IMR-90 (cell line): ENCODE measurements around the gene CATSPER3. TPM values are rescaled to one million over a fixed set of nuclear protein-coding genes. Genes with fewer than 3 reads are reported as not detected.

Experiments
- ATAC-seq: fragments of 200-7000 bp; cut with Tn5 transposase; 2 replicates; pipeline ENCODE4 v1.9.1; 2020; ENCODE audit warnings: low read depth, mild to moderate bottlenecking, moderate library complexity
- BruUV-seq: library from RNA; stranded (reverse); fragments of 400-500 nt; replicated peaks from 2 replicates; lab custom pipeline; 2021; lab: Mats Ljungman, UMichigan
- CTCF ChIA-PET: fragments of 300-600 bp; formaldehyde crosslinking; extraction: SDS; loops from one replicate; lab custom pipeline; 2021; ENCODE audit warnings: antibody characterized with exemption; lab: Yijun Ruan, JAX
- POLR2A ChIA-PET: fragments of 300-600 bp; sonication (Branson Sonifier 250); formaldehyde crosslinking; loops from one replicate; lab custom pipeline; 2022; ENCODE audit warnings: antibody characterized with exemption; ENCODE audit not compliant: unreplicated experiment; lab: Charles Lee
- DNase-seq: peaks from one replicate; pipeline ENCODE4 v3.0.0; 2013
- H2AFZ ChIP-seq: replicated peaks from 2 replicates; pipeline ENCODE3; 2013; ENCODE audit warnings: low read length, mild to moderate bottlenecking; ENCODE audit not compliant: poor library complexity
- H2AK5ac ChIP-seq: 2 replicates; pipeline ENCODE4 v1.6.1; 2013; ENCODE audit warnings: low read depth, low read length, inconsistent platforms
- H2AK9ac ChIP-seq: replicated peaks from 2 replicates; pipeline ENCODE3; 2013; ENCODE audit warnings: mild to moderate bottlenecking, low read depth, low read length, moderate library complexity; ENCODE audit not compliant: poor library complexity
- H2BK120ac ChIP-seq: 2 replicates; pipeline ENCODE4 v1.6.1; 2013; ENCODE audit warnings: low read depth, low read length, inconsistent platforms
- H2BK15ac ChIP-seq: 3 replicates; pipeline ENCODE4 v1.6.1; 2013; ENCODE audit warnings: low read depth, low read length, inconsistent platforms
- H2BK20ac ChIP-seq: 2 replicates; pipeline ENCODE4 v1.6.1; 2013; ENCODE audit warnings: low read depth, mild to moderate bottlenecking, inconsistent platforms, low read length, moderate library complexity
- H2BK5ac ChIP-seq: 2 replicates; pipeline ENCODE4 v1.6.1; 2013; ENCODE audit warnings: mild to moderate bottlenecking, low read depth, low read length, inconsistent platforms; ENCODE audit not compliant: poor library complexity, severe bottlenecking
- H3K14ac ChIP-seq: replicated peaks from 2 replicates; pipeline ENCODE4 v1.6.1; 2013; ENCODE audit warnings: low read depth, low read length, inconsistent platforms
- H3K18ac ChIP-seq: 2 replicates; pipeline ENCODE4 v1.6.1; 2013; ENCODE audit warnings: low read depth, low read length, control low read depth
- H3K23ac ChIP-seq: 2 replicates; pipeline ENCODE4 v1.6.1; 2013; ENCODE audit warnings: low read depth, low read length, inconsistent platforms
- H3K27ac ChIP-seq: 2 replicates; pipeline ENCODE4 v1.5.1; 2013; ENCODE audit warnings: mild to moderate bottlenecking, control low read depth, low read length; ENCODE audit not compliant: insufficient read depth
- H3K27me3 ChIP-seq: 2 replicates; pipeline ENCODE4 v1.6.1; 2013; ENCODE audit warnings: low read length; ENCODE audit not compliant: control insufficient read depth, insufficient read depth
- H3K36me3 ChIP-seq: 2 replicates; pipeline ENCODE4 v1.6.1; 2013; ENCODE audit warnings: low read length, mixed read lengths; ENCODE audit not compliant: control insufficient read depth, insufficient read depth
- H3K4ac ChIP-seq: 2 replicates; pipeline ENCODE4 v1.6.1; 2013; ENCODE audit warnings: low read depth, low read length, inconsistent platforms
- H3K4me1 ChIP-seq: 2 replicates; pipeline ENCODE4 v1.6.1; 2013; ENCODE audit warnings: low read length, mixed read lengths; ENCODE audit not compliant: control insufficient read depth, insufficient read depth
- H3K4me2 ChIP-seq: 2 replicates; pipeline ENCODE4 v1.6.1; 2013; ENCODE audit warnings: low read depth, mild to moderate bottlenecking, control low read depth, low read length, moderate library complexity
- H3K4me3 ChIP-seq: 2 replicates; pipeline ENCODE4 v1.5.1; 2013; ENCODE audit warnings: low read depth, mild to moderate bottlenecking, control low read depth, low read length, moderate library complexity; ENCODE audit not compliant: insufficient read depth
- H3K56ac ChIP-seq: 2 replicates; pipeline ENCODE4 v1.6.1; 2013; ENCODE audit warnings: low read length, inconsistent platforms; ENCODE audit not compliant: insufficient read depth; ENCODE audit errors: extremely low read depth
- H3K79me1 ChIP-seq, 2 experiments: 2 replicates each; pipeline ENCODE4 v1.6.1; 2013; ENCODE audit warnings: low read length in 2 of 2, inconsistent platforms in 1 of 2, low read depth in 1 of 2
- H3K9ac ChIP-seq: 2 replicates; pipeline ENCODE4 v1.6.1; 2013; ENCODE audit warnings: low read depth, low read length, control low read depth
- H3K9me1 ChIP-seq: 2 replicates; pipeline ENCODE4 v1.6.1; 2013; ENCODE audit warnings: low read length, inconsistent platforms; ENCODE audit not compliant: insufficient read depth
- H3K9me3 ChIP-seq: 2 replicates; pipeline ENCODE4 v1.6.1; 2013; ENCODE audit warnings: low read length; ENCODE audit not compliant: control insufficient read depth, insufficient read depth
- H4K20me1 ChIP-seq: 2 replicates; pipeline ENCODE4 v1.6.1; 2013; ENCODE audit warnings: low read length, inconsistent platforms; ENCODE audit not compliant: insufficient read depth
- H4K5ac ChIP-seq: 2 replicates; pipeline ENCODE4 v1.6.1; 2013; ENCODE audit warnings: mild to moderate bottlenecking, low read depth, low read length, control low read depth
- H4K8ac ChIP-seq, 2 experiments: 2 replicates each; pipeline ENCODE4 v1.6.1; 2013; ENCODE audit warnings: low read depth in 2 of 2, low read length in 2 of 2, control low read depth in 1 of 2, inconsistent platforms in 1 of 2
- H4K91ac ChIP-seq: 2 replicates; pipeline ENCODE4 v1.6.1; 2013; ENCODE audit warnings: low read depth, low read length, inconsistent platforms; ENCODE audit not compliant: insufficient read depth
- MAZ ChIP-seq: IDR thresholded peaks from 2 replicates; pipeline ENCODE4 v1.6.1; 2012; ENCODE audit warnings: low read depth, mild to moderate bottlenecking, low read length, improper control_type of control experiment, moderate library complexity, borderline replicate concordance
- SMC3 ChIP-seq: fragments of 150-350 bp; IDR thresholded peaks from 2 replicates; pipeline ENCODE4 v1.6.1; 2016; ENCODE audit warnings: low read depth, mild to moderate bottlenecking, antibody characterized with exemption, low read length, moderate library complexity
- WGBS, 2 experiments: methylation state at CpG; one replicate each; pipeline versions ENCODE4 v1.1.5 to v1.1.7; 2013; ENCODE audit warnings: missing lambda C conversion rate in 2 of 2; ENCODE audit not compliant: insufficient read length in 1 of 2; ENCODE audit errors: extremely low coverage in 2 of 2; 5-methylcytosine and 5-hydroxymethylcytosine counted together
- dilution Hi-C: fragments of 300-500 bp; cut with HindIII; formaldehyde crosslinking; loops from one replicate; pipeline ENCODE4 v1.14.3; 2018; ENCODE audit warnings: low sequenced_read_pairs; ENCODE audit not compliant: unreplicated experiment
- in situ Hi-C: fragments of 300-500 bp; cut with MboI; formaldehyde crosslinking; loops from 3 replicates; pipeline ENCODE4 v1.14.3; 2019; ENCODE audit warnings: low sequenced_read_pairs, inconsistent platforms, mixed read lengths
- intact Hi-C: fragments of 100-400 bp; cut with micrococcal nuclease; formaldehyde crosslinking; loops from 2 replicates; pipeline ENCODE4 v1.10.0; 2022
- polyA plus RNA-seq, 3 experiments: library from polyadenylated mRNA; depleted of rRNA; stranded (reverse); fragments of >200 nt; gene quantifications; 2 replicates each; pipeline ENCODE4 v1.2.3, GENCODE V29; 2012; ENCODE audit warnings: low replicate concordance in 1 of 3
- total RNA-seq: library from RNA; depleted of rRNA; stranded (reverse); fragments of >200 nt; gene quantifications from 2 replicates; pipeline ENCODE4 v1.2.3, GENCODE V29; 2012

CATSPER3 gene
- total and polyA plus RNA-seq, 2 of the 4 experiments (the other 2 are of a cell fraction), result under 0.01 to 0.12 TPM

- Histone ChIP-seq H3K9ac (no peak overlapping the region), H4K20me1 (peaks cover 44% of the 10 kb centered on the region), H3K36me3 (peaks cover 49% of the 10 kb centered on the region), H3K56ac (no peak overlapping the region), H4K8ac (no peak overlapping the region), H3K14ac (no peak overlapping the region), H3K9me1 (peaks cover 8% of the 10 kb centered on the region), H3K23ac (no peak overlapping the region), H2AK9ac (no peak overlapping the region), H3K9me3 (peaks cover 7% of the 10 kb centered on the region), H3K4me1 (peaks cover 17% of the 10 kb centered on the region; the same call in 1 of the 2 replicates), H2BK15ac (no peak overlapping the region), H2BK120ac (no peak overlapping the region), H3K79me1 (peaks cover 4 to 58% of the 10 kb centered on the region in 2 experiments), H3K4me3 (no peak overlapping the region), H2BK20ac (no peak overlapping the region), H3K4me2 (no peak overlapping the region), H4K91ac (no peak overlapping the region), H4K5ac (no peak overlapping the region), H3K27me3 (no peaks in the 10 kb centered on the region), H3K18ac (no peak overlapping the region; the same call in 1 of the 2 replicates), H2AK5ac (no peak overlapping the region), H3K27ac (no peak overlapping the region), H2BK5ac (no peak overlapping the region), H3K4ac (no peak overlapping the region), H2AFZ (no peak overlapping the region)
- BruUV-seq, result no TSS peak
- in situ Hi-C loops (no loop called here), intact Hi-C loops (no loop called here), dilution Hi-C loops (no loop called here)
- no peak for TF ChIP-seq MAZ
- TF ChIP-seq SMC3, result no peak
- ATAC-seq (no peak), DNase-seq (no peak)
- ChIA-PET CTCF (no interaction called here), POLR2A (no interaction called here)
- WGBS, 2 experiments, result 100% methylated on average over 2 of the region's 12 CpGs; no CpG with 5 or more reads in 1 of the 2 experiments
Measured at GRCh38 chr5:135026645-135027265, 59.0 kb downstream of the CATSPER3 start.
